GM21515 (cell line): ENCODE measurements around the gene MRPL50.
"Not testable (repeated sequence)": the region's sequence is repeated elsewhere in the genome, so short reads cannot be mapped to it uniquely, and the experiment has no call there.

Experiments used
- ATAC-seq: cut with Tn5 transposase; IDR thresholded peaks from one replicate; pipeline ENCODE4 v1.9.1; 2021; ENCODE audit not compliant: unreplicated experiment

Gene MRPL50

DNA sequence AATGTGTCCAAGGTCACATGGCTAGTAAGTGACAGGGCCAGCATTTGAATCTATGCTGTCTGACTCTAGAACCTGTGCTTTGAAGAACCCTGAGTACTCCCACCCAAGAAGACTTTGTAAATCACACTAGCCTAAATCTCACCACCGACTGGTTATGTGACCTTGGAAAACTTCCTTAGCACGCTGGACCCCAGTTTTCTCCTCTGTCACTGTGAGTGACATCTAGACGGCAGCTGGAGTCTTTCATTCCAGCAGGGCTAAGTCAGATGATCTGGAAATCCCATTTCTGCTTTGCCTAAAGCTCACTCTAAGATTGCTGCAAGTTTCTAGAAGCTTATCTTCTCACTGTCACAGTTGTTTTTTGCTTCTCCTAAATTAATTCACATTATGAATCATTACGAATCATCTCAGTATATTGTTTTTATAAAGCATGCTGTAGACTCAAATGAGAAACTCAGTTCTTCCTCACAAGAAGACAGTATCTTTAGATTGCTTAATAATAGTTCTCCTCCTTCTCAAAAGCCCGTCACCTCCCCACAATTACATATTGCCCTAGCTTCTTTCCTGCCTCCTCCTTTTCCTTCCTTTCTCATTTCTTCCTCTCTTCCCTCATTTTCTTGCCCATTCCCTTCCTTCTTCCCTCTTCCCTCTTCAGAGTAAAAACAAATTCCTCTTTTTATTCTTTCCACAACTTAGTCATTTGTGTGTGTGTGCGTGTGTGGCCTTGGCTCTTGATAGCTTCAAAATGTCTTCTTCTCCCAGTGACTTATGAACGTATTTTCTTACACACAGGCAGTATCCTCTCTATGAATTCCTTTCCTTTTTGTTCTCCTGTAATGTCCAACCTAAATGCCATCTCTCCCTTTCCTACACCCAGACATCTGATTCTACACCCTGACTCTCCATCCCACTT, 20.4 kb upstream of the MRPL50 start:
- no peak for ATAC-seq

GRCh38 chr9:101417977-101418376, 19.6 kb upstream of the MRPL50 start:
- ATAC-seq = no peak

DNA sequence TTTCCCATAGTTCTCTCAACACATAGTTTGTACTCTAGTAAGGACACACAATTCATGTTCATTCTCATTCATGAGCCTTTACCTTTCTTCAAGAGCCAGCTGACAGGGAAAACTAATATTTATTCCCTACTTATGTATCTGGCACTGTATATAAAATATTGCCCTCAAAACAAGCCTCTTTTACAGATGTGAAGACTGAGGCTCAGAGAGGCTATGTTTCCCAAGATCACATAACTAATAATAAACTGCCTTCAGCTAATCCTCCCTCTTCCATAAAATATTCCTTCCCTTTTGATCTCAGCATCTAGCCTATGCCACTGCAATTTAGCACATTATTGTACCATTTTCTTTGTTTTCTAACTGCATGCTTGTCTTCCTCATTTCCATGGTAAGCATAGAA, 19.0 kb upstream of the MRPL50 start:
- no peak for ATAC-seq

GRCh38 chr9:101415578-101415977, 17.2 kb upstream of the MRPL50 start:
- no peak for ATAC-seq

- ATAC-seq = no peak
These were observed 16.4 kb upstream of the MRPL50 start for GRCh38 chr9:101414839-101415238.

DNA sequence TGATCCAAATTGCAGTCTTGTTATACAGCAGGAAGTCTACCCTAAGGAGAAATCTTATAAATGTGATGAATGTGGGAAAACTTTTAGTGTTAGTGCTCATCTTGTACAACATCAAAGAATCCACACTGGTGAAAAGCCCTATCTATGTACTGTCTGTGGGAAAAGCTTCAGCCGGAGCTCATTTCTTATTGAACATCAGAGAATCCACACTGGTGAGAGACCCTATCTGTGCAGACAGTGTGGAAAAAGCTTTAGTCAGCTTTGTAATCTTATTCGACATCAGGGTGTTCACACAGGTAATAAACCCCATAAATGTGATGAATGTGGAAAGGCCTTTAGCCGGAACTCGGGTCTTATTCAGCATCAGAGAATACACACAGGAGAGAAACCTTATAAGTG, 10.7 kb upstream of the MRPL50 start:
- no peak for ATAC-seq

DNA sequence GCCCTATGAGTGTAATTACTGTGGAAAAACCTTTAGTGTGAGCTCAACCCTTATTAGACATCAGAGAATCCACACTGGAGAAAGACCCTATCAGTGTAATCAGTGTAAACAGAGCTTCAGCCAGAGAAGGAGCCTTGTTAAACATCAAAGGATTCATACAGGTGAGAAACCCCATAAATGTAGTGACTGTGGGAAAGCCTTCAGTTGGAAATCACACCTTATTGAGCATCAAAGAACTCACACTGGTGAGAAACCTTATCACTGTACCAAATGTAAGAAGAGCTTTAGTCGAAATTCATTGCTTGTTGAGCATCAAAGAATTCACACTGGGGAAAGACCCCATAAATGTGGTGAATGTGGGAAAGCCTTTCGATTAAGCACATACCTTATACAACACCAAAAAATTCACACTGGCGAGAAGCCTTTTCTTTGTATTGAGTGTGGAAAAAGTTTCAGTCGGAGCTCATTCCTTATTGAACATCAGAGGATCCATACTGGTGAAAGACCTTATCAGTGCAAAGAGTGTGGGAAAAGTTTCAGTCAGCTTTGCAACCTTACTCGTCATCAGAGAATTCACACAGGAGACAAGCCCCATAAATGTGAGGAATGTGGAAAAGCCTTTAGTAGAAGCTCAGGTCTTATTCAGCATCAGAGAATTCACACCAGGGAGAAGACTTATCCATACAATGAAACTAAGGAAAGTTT, 10.1 kb upstream of the MRPL50 start:
- ATAC-seq = no peak

DNA sequence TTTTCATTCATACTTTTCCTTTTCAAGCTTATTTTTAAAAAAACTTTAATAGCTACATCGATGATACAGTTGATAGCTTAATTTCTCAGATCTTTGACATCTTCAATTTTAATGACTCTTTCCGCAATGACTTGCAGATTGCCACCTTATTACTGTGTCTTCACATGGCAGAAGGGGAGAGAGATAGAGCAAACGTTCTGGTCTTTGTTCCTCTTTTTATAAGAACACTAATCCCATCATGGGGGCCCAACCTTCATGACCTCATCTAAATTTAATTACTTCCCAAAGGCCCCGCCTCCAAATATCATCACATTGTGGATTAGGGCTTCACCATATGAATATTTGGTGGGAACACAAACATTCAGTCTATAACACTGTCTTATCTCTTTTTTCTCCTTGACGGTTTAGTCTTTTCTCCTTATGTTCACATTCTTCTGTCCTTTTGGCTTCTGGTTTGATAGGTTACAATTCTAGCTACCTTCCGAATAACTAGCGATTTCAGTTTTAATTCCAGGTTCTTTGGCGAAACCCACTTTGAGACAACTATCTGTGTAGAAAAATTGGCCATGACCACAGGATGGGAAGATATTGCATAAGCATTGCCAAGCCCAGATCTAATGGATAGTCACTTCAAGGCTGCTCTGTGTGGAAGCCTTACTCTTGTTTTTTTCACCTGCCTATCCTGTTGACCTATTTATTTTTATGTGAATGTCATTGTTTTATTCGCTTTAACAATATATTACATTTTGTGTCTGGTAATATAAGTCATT, 5.3 kb upstream of the MRPL50 start:
- no peak for ATAC-seq

- ATAC-seq = no peak
These were observed 1.7 kb upstream of the MRPL50 start for GRCh38 chr9:101400120-101400519.

DNA sequence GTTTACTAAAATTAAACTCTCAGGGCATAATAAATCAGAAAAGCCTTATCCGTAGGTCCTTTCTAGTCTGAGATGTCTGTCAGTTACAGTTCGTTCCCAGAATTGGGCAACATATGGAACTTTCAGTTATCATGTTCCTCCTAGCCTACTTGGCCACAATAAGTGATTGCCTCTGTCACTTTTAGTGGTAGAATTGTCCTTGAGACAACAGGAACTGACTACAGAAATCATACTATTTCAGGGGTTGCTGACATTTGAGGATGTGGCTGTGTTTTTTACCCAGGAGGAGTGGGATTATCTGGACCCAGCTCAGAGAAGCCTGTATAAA, 1.2 kb upstream of the MRPL50 start:
- ATAC-seq = no peak

DNA sequence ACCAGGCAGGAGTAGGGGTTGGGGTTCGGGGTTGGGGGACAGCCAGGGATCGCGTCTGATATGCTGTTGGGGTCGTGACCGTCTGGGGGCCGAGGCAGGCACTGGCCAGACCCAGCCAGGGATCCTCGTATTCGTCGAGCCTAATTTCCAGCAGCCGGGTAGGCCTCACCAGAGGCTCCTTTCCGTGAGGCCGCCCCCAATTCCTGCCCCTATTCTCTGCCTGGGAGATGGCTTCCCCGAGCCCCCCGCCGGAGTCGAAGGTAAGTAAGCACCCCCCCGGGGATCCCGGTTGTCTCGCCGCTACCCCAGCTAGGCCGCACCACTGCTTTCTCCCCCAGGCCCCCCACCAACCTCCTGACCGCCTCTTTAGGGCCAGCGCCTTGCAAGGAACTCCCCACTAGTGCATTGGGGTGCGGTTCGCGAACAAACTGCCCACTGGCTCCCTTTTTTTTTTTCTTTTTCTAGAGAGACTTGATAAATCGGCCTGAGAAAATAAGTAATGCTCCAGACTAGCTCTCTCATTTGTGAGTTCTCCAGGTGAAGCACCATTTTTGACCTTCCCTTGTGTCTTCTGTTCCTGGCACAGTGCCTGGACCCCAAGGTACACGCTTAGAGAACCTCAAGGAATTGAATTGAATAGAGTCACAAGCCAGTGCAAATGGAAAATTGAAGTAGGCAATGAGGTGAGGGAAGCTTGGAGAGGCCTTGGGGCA, 668 bp upstream of the MRPL50 start:
- no peak for ATAC-seq

- no peak for ATAC-seq
These were observed 711 bp downstream of the MRPL50 start for GRCh38 chr9:101397746-101398067.

DNA sequence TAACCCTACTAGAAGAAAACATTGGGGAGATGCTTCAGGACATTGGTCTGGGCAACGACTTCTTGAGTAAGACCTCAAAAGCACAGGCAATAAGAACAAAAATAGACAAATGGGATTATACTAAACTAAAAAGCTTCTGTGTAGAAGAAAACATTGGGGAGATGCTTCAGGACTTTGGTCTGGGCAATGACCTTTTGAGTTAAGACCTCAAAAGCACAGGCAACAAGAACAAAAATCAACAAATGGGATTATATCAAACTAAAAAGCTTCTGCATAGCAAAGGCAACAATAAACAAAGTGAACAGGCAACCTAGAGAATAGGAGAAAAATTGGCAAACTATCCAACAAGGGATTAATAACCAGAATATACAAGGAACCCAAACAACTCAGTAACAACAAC, 3.7 kb downstream of the MRPL50 start:
- no peak for ATAC-seq

- no peak for ATAC-seq
These were observed 5.3 kb downstream of the MRPL50 start for GRCh38 chr9:101393135-101393534.

GRCh38 chr9:101388507-101388993, 9.9 kb downstream of the MRPL50 start:
- no peak for ATAC-seq

DNA sequence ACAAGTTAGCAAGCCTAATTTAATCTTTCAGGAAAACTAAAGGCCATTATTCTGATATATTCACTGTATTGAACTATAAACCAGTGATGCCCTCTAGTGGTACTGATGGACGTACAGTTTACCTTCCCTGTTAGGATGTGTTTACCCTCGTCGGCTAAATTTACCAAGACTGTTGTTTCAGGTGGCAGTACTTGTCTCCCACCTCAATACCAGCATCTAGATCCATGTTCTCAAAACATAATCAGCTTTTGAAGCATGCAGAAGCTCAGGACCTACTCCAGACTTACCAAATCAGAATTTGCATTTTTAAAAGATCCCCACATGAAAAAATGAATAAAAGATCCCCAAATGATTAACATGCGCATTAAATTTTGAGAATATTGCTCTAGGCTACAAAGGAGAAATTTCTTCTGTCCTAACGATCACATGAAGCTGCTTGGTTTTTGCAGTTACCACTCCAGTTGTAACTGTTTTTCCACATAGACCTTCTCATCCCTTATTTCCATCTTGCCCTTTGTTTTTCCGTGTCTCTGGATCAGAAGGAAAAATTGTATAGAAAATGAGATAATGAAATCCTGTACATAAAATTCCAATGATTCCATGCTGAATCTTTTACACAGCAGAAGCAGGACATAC, 10.4 kb downstream of the MRPL50 start:
- ATAC-seq = peak; percentile 78

DNA sequence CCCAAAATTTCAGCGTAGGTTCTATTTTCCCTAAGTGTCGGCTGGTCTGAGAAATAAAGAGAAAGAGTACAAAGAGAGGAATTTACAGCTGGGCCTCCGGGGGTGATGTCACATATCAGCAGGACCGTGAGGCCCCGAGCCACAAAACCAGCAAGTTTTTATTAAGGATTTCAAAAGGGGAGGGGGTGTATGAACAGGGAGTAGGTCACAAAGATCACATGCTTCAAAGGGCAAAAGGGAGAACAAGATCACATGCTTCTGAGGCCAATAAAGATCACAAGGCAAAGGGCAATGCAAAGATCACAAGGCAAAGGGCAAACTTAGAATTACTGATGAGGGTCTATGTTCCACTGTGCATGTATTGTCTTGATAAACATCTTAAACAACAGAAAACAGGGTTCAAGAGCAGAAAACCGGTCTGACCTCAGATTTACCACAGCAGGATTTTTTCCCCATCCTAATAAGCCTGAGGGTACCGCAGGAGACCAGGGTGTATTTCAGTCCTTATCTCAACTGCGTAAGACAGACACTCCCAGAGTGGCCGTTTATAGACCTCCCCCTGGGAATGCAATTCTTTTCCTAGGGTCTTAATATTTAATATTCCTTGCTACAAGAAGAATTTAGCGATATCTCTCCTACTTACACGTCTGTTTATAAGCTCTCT, 13.4 kb downstream of the MRPL50 start, which contains the start of gene BAAT:
BAAT (minus strand) TSS at position 134 of the 664 bp plus-strand sequence. CDS start 13,602 bp downstream, outside the sequence.
- not testable (repeated sequence) for ATAC-seq

- ATAC-seq = no peak
These were observed 15.1 kb downstream of the MRPL50 start for GRCh38 chr9:101383361-101383760.

- no peak for ATAC-seq
These were observed 16.5 kb downstream of the MRPL50 start for GRCh38 chr9:101381833-101382342.

DNA sequence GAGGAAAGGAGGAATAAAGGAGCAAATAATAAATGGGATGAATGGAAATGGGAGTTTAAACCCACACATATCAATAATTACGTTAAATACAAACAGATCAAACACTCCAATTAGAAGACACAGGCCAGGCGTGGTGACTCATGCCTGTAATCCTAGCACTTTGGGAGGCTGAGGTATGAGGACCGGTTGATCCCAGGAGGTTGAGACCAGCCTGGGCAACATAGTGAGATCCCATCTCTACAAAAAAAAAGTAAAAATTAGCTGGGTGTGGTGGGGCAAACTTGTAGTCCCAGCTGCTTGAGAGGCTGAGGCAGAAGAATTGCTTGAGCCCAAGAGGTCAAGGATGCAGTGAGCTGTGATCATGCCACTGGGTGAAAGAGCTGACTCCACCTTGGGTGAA, 17.3 kb downstream of the MRPL50 start:
- no peak for ATAC-seq
